ENCODE data around the gene ABCB4.

DNA sequence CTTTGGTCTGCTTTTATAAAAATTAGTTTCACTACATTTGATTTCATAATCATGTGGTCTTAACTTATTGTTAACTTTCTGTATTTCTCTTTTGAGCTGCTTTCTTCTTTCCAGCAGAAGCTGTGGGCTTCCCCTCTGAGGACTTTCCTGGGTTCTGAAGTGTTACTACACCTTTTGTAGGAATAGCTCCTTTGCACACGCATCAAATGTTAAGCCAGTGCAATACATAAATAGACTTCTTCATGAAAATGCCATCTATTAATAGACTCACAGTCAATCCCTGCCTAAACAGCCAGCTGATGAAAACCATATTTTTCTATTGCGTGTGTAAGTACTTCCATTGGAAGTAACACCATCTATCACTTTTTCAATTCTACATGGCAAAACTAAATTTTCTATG, 1.5 kb downstream of the ABCB4 start:
- TF ChIP-seq POLR2AphosphoS5 (IDR thresholded peaks at IDR 0.05; ENCODE audit: low read depth, low read length) (no peak), TAF1 (IDR thresholded peaks at IDR 0.05; ENCODE audit: borderline replicate concordance, insufficient read depth, low read length) (no peak), REST (IDR thresholded peaks at IDR 0.05; ENCODE audit: insufficient read depth in 1 of 2, low read depth in 2 of 2, low read length in 2 of 2) (no peak), FOXP2 (optimal IDR thresholded peaks at IDR 0.05; ENCODE audit: borderline replicate concordance, extremely low read depth, extremely low read length, insufficient read depth) (no peak), SIN3A (IDR thresholded peaks at IDR 0.05; ENCODE audit: borderline replicate concordance, insufficient read depth, low read length) (no peak)

Measured in PFSK-1 (cell line).